AG10803 (cell line): ENCODE data around the gene CORO2A.
"Not testable (repeated sequence)": the region's sequence is repeated elsewhere in the genome, so short reads cannot be mapped to it uniquely, and the experiment has no call there.

Experiments
- DNase-seq: peaks from one replicate; pipeline ENCODE4 v3.0.0; 2010; ENCODE audit warnings: low read depth
- H3K4me3 ChIP-seq: 2 replicates; pipeline ENCODE4 v1.5.1; 2011; ENCODE audit warnings: mild to moderate bottlenecking, low read length, control low read depth
- CTCF ChIP-seq: conservative IDR thresholded peaks from 2 replicates; pipeline ENCODE4 v1.5.1; 2011; ENCODE audit warnings: mild to moderate bottlenecking, low read length, control low read depth, inconsistent platforms

CORO2A gene

DNA sequence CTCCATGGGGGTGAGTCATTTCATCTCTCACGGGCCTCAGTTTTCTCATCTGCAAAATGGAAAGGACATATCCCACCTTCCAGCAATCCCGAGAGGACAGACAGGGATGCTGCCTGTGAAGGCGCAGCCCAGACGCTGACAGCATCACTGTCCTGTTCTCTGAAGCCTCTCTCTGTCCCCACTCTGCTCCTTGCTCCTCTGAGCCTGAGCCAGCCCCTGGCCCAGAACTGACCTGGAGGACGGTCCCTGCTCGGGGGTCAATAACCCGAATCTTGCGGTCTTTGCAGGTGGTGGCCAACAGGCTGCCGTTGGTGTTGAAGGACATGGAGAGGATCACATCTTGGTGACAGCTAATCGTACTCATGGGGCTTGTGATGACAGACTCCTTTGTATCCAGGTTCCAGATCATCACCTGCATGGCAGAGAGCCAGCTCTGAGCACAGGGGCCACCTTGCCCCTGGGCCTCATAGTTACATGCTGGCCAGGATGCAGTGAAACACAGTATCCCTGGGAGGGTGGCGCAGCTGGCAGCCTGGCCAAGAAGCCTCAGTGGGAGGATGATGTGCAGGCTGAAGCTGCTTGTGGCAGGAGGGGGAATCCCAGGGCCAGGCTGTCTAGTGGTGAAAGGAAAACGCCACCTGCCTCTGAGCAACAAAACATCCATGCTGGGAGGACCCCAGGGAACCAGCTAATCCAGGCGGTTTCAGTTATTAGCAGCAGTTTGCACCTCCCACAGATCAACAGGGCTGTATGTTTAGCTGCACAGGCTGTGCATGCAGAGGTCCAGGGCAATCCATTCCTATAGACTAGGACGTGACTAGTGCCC is 59.4 kb downstream of the CORO2A start:
- no peak for DNase-seq

DNA sequence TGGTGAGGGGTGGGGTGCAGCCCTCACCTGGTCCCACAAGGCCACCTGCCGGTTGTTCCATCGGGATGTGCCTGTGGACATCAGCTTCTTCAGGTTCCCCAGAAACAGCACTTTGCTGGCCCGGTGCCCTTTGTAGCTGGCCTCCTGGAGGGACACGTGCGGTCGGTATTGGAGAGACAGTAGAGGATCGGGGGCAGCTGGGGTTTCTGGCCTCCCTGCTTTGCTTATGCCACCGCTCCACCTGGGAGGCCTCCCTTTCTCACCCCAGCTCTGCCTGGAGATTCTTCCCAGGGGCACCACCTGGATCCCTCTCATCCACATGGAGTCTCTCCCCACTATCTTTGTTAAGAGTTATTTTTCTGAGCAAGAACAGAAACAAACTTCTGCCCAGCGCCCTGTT is 60.3 kb downstream of the CORO2A start:
- DNase-seq = no peak
- TF ChIP-seq CTCF = no peak
- H3K4me3 ChIP-seq = no peak overlapping the region

More for the DNA sequence above, 59.4 kb downstream of the CORO2A start:
- TF ChIP-seq CTCF = no peak
- no peak overlapping the region for H3K4me3 ChIP-seq

GRCh38 chr9:98130576-98131228 is 61.7 kb downstream of the CORO2A start:
- TF ChIP-seq CTCF = no peak
- DNase-seq = no peak
- no peak overlapping the region for H3K4me3 ChIP-seq

- not testable (repeated sequence) for DNase-seq, H3K4me3 ChIP-seq
Observed at GRCh38 chr9:98130060-98130459, 62.4 kb downstream of the CORO2A start.

DNA sequence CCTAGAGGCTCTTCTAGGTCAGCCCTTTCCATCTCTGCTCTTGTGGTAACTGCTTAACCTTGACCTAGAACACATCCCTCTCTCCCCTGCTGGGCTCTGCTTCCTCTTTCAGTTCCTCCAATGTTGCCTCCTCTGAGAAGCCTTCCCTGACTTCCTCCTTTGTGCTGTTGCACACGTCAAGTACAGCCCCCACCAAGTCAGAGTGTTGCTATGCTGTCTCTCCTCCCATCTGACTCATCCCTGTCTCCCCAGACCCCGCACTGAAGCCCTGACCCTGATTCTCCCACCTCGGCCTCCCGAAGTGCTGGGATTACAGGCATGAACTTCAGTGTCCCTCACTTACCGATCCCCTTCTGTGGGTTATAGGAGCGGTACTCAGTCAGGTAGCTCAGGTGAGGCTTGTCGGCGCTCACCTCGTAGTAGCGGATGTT is 63.0 kb downstream of the CORO2A start:
- no peak for DNase-seq
- H3K4me3 ChIP-seq = no peak overlapping the region
- no peak for TF ChIP-seq CTCF

GRCh38 chr9:98128316-98128715 is 64.1 kb downstream of the CORO2A start:
- H3K4me3 ChIP-seq = no peak overlapping the region
- no peak for TF ChIP-seq CTCF
- no peak for DNase-seq

DNA sequence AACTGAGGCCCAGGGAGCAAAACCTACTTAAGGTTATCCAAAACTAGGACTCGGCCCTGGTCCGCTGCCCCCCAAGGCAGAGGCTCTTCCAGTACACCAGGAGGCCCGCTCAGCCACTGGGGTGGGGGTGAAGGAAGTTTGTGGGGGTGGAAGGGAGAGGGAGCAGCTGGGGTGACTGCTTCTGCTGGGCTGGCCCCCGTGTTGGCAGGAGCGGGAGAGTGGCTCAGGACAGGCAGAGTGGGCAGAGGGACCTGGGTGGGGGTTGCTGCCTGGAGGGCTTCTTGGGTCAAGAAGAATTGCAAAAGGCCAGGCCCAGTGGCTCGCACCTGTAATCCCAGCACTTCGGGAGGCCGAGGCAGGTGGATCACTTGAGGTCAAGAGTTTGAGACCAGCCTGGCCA is 65.2 kb downstream of the CORO2A start:
- DNase-seq = no peak
- TF ChIP-seq CTCF = no peak
- H3K4me3 ChIP-seq = no peak overlapping the region
